IPS DF 4.7 (cell line): ENCODE data around the gene TSPAN9.

Source experiments
- DNase-seq: peaks from one replicate; pipeline ENCODE4 v3.0.0-alpha.2; 2013; ENCODE audit warnings: low spot score; ENCODE audit errors: extremely low read depth

The TSPAN9 gene

GRCh38 chr12:3247077-3247476 lies 169.9 kb downstream of the TSPAN9 start:
- DNase-seq, result no peak

GRCh38 chr12:3247629-3248161 lies 170.5 kb downstream of the TSPAN9 start:
- DNase-seq, result no peak

GRCh38 chr12:3249081-3249800 lies 172.1 kb downstream of the TSPAN9 start:
- DNase-seq, result no peak

- no peak for DNase-seq
Observed at GRCh38 chr12:3250034-3250433, 172.9 kb downstream of the TSPAN9 start.

- no peak for DNase-seq
Observed at GRCh38 chr12:3250576-3250975, 173.4 kb downstream of the TSPAN9 start.

- no peak for DNase-seq
Observed at GRCh38 chr12:3251067-3251466, 173.9 kb downstream of the TSPAN9 start.

GRCh38 chr12:3251691-3252090 lies 174.5 kb downstream of the TSPAN9 start:
- no peak for DNase-seq

- no peak for DNase-seq
Observed at GRCh38 chr12:3252450-3252891, 175.3 kb downstream of the TSPAN9 start.

- no peak for DNase-seq
Observed at GRCh38 chr12:3253682-3254275, 176.6 kb downstream of the TSPAN9 start.

- no peak for DNase-seq
Observed at GRCh38 chr12:3255057-3255456, 177.9 kb downstream of the TSPAN9 start.

GRCh38 chr12:3256103-3256631 lies 179.0 kb downstream of the TSPAN9 start:
- DNase-seq, result no peak

- DNase-seq, result no peak
Observed at GRCh38 chr12:3257411-3257810, 180.2 kb downstream of the TSPAN9 start.

- DNase-seq, result no peak
Observed at GRCh38 chr12:3259973-3260372, 182.8 kb downstream of the TSPAN9 start.

- DNase-seq, result no peak
Observed at GRCh38 chr12:3261782-3262359, 184.7 kb downstream of the TSPAN9 start.

- no peak for DNase-seq
Observed at GRCh38 chr12:3262470-3262869, 185.3 kb downstream of the TSPAN9 start.

GRCh38 chr12:3263282-3263681 lies 186.1 kb downstream of the TSPAN9 start:
- DNase-seq, result no peak

GRCh38 chr12:3263939-3264922 lies 187.1 kb downstream of the TSPAN9 start:
- no peak for DNase-seq

GRCh38 chr12:3265406-3265805 lies 188.2 kb downstream of the TSPAN9 start:
- no peak for DNase-seq

GRCh38 chr12:3266638-3267037 lies 189.5 kb downstream of the TSPAN9 start:
- no peak for DNase-seq

- no peak for DNase-seq
Observed at GRCh38 chr12:3267690-3268089, 190.5 kb downstream of the TSPAN9 start.

GRCh38 chr12:3269594-3269993 lies 192.4 kb downstream of the TSPAN9 start:
- no peak for DNase-seq
